Thyroid gland (tissue), 4 donors: ENCODE data around the gene WWP2.

Experiments used
- POLR2A ChIP-seq, 2 donors: fragments of 450-650 bp; IDR thresholded peaks; one replicate each; pipeline ENCODE4 v1.6.1; 2017; ENCODE audit warnings: antibody characterized with exemption in 2 of 2, mild to moderate bottlenecking in 2 of 2, moderate library complexity in 1 of 2
- TF ChIP-seq, protein P1 (sequence below), 6 experiments: fragments of 200-600 bp in 3 of 6; fragments of 450-650 bp in 3 of 6; sonication (generic) in 3 of 6; IDR thresholded peaks; one replicate each; pipeline ENCODE4 v1.5.1; 2016 to 2019; ENCODE audit warnings: antibody characterized with exemption in 6 of 6, mild to moderate bottlenecking in 2 of 6, inconsistent platforms in 1 of 6, moderate library complexity in 1 of 6

DNA sequence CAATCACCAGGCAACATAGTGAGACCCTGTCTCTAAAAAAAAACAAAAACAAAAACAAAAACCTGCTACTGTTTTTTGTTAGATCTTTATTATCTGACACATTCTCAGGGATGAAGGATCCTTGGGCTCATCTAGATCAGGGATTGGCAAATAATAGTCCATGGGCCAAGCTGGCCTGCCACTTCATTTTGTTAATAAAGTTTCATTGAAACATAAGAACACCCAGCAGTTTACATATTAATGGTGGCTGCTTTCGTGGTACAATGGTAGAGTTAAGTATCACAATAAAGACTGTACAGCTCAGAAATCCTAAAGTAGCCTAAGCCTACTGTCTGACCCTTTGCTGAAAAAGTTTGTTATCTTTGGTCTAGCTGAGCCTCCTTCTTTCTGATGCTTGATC, 156.1 kb downstream of the WWP2 start:
- TF ChIP-seq, protein P1, sequence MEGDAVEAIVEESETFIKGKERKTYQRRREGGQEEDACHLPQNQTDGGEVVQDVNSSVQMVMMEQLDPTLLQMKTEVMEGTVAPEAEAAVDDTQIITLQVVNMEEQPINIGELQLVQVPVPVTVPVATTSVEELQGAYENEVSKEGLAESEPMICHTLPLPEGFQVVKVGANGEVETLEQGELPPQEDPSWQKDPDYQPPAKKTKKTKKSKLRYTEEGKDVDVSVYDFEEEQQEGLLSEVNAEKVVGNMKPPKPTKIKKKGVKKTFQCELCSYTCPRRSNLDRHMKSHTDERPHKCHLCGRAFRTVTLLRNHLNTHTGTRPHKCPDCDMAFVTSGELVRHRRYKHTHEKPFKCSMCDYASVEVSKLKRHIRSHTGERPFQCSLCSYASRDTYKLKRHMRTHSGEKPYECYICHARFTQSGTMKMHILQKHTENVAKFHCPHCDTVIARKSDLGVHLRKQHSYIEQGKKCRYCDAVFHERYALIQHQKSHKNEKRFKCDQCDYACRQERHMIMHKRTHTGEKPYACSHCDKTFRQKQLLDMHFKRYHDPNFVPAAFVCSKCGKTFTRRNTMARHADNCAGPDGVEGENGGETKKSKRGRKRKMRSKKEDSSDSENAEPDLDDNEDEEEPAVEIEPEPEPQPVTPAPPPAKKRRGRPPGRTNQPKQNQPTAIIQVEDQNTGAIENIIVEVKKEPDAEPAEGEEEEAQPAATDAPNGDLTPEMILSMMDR (IDR thresholded peaks at IDR 0.05), result no peak
- no peak for TF ChIP-seq POLR2A (IDR thresholded peaks at IDR 0.05)
